HG03066 (cell line): ENCODE data around the gene RPRML.

Experiments
- ATAC-seq: cut with Tn5 transposase; IDR thresholded peaks from one replicate; pipeline ENCODE4 v1.9.1; 2021; ENCODE audit warnings: low read depth; ENCODE audit not compliant: unreplicated experiment

RPRML gene

DNA sequence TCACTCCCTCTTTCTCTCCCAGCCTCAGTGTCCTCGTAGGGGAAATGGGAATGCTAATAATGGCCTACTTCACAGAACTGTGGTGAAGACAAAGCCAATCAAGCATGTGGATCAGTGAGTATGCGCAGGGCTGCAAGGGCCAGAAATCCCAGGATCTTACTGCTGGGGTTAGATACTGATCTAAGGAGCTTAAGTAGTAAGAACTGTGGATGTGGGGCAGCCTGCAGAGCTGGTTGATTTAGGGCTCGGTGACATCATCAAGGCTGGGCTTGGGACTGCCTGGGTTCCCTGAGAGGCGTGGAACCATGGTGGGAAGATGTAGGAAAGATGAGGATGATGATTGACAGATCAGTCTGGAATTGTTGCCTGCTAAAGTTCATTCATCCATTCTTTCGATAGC lies 30.5 kb downstream of the RPRML start:
- ATAC-seq = no peak

DNA sequence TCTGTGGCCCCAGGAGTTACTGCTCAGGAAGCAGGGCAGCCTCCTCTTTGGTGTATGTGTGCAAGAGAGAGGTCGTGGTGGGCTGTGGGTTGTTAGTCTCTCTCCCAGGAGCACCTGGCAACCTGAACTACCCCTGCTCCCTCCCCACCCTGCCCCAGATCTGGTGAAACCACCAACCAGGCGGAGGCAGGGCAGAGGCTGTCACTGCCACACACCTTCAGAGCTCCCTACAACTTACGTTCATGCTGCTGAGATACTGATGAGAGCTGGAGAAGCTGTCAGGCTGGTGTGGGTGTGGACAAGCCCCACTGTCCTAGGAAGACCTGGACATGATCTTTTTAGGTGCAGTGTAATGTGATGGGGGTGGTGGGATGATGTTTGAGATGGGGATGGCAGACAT lies 31.8 kb downstream of the RPRML start:
- ATAC-seq = no peak

DNA sequence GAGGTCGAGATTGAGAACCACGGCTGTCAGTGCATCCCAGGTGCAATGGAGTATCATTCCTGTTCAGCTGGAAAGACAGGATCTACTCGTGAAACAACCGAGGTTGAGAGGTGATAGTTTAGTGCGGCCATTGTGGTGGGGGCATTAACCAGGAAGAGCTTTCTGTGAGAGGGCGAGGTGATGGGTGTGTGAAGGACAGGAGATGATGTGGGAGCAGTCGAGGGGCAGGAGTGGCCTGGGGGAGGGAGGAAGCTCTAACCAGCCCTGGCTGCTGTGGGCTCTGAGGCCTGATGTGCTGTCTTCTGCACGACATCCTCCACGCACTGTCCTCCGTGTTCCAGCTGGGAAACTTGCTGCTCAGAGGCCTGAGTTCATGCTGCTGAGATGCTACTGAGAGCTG lies 34.1 kb downstream of the RPRML start:
- no peak for ATAC-seq

DNA sequence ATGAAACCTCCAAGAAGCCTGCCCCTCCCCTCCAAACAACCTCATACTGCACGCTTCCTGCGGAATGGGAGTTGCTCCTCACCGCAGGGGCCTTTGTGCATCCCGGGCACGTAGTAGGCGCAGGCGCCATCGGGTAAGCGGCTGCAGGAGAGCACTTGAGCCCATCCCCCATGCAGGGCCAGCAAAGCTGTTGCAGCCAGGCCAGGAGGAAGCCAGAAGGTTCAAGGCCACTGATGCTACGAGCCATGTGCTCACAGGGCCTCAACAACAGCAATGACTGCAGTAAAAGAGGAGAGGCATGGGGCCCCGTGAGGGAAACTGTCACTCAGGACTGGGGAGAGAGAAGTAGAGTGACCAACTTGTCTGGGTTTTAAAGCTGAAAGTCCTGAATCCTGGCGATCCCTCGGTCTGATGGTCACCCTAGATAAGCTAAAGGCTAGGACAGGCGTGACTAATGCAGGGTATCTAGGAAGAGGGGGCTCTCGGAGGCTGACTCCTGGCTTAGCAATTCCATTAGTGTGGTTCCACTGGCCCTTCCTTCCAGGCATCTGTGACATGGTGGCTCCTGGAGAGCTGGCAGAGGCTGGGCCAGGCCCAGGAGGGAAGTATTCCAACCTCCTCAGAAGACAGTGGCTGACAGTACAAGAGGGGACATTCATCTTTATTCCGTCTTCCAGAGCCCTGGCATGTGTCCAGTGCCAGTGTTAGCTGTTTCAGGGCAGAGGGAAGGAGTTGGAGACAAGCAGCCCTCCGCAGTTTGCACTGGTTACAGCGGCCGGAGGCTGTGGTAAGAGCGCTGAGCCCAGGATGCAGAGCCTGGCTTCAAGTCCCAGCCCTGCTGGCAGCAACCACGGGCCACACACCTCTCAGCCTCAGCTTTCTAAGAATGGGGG lies 35.3 kb downstream of the RPRML start:
- ATAC-seq = no peak

DNA sequence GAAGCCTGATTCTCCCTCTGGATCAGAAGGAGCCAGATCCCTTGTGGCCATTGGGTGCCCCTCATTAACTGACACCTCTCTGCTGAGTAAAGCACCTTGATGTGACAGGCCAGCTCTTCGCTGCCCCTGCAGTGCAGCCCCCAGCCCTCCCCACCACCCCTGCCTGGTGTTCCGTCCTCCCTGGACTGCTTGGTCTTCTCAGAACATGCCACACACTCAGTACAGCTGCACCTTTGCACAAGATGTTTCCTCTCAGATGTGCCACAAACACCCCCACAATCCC lies 35.9 kb downstream of the RPRML start:
- ATAC-seq = no peak

DNA sequence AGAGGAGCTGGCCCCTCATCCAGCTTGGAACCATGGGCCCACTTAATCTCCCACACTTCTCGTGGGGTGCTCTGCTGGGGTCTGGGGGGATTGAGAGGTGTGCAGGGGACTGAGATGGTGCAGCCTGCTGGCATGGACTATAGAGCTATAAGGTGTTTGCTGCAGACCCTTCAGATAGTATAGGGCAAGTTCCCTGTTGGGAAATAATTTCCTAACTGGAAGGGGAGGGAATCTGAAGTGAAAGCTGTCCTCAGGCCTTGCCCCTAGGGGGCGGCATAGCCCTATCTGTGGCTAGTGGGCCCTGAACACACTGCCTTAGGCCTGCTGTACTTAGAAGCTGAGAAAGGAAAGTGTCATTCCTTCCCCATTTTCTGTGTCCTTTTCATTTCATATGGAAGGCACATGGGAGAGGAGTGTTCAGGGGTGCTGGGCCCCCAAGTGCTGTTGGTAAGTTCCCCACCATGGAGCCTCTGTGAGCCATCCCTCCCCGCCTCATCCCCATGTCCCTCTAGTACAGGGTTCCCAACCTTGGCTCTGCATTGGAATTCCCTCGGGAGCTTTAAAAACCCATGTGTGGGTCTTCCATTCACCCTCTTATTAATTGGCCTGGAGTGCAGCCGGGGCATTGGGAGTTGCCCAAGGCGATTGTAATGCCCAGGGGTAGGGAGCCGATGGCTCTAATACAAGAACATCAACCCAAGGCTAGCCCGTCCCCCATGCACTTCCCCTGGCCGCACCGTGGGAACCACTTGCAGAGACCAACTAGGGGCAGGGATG lies 36.4 kb downstream of the RPRML start:
- no peak for ATAC-seq

DNA sequence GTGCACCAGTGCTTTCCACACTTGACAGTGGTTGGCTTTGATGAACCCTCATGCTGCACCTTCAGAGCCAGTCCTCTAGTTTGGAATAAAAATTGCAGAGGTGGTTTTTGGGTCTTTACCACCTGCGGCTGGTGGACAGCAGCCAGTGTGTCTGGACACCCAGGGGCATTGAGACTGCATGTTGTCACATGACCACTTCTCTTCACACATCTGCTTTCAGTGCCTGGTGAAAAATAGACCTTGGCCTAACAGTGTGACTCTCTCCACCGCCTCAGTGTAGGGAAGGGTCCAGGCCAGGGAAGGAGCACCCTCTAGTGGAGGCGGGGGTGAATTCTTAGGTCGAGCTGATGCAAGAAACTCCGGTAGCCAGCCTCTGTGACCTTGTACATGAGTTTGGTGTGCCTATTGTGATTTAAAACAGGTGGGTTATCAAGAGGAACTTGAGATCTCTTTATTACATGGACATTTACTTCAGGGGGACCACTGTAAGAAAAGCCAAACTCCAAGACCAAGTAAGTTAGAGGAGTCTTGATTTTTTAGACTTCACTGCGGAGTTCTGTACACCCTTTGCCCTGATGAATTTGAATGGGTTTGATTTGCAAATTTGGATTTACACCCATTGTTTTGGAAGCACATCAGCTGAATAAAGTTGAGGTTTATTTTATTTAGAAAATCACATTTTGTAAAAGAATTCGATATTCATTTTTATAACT lies 38.2 kb downstream of the RPRML start:
- ATAC-seq = no peak

DNA sequence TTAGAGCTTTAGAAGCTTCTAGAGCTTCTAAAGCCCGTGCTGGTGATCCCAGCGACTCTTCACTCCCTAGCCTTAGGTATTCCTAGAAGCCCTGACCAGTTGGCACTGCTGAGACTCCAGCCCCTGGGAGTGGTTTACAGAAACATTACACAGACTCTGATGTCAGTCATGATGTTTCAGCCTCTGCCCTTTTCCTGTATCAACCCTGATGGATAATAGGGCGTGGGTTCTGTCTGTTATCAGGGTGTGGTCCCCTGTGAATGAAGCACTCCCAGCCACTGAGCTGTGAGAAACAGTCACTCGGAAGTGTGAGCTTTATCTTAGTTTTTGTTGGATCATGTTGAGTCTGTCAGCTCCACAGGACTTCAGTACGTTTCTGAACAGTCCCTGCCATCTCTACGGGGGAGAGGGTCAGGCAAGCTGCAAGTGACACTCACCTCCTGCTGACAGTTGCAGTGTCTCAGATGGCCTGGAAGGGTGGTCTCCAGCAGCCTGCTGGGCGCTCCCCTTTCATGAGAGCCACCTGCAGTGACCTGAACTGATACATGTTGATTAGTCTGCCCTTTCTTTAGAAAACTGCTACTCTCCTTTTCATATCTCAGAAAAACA lies 43.3 kb downstream of the RPRML start:
- no peak for ATAC-seq

DNA sequence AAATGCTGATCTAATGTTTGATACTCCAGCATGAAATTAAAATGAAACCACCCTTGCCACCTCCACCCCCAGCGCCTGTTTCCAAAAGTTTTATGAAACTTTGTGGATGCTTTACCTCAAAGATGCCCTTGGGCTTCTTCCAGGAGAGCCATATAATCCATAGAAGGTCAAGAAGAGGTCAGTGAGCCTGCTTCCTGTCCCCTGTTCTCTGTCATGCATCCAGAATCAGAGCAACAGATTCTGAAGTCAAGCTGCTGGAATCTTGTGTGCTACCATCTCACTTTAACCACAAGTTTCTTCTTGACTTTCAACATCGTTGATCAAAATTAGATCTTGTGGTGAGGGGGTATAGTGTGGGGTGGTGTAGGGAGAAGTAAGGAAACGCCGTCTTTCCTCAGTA lies 47.5 kb downstream of the RPRML start:
- ATAC-seq = no peak

DNA sequence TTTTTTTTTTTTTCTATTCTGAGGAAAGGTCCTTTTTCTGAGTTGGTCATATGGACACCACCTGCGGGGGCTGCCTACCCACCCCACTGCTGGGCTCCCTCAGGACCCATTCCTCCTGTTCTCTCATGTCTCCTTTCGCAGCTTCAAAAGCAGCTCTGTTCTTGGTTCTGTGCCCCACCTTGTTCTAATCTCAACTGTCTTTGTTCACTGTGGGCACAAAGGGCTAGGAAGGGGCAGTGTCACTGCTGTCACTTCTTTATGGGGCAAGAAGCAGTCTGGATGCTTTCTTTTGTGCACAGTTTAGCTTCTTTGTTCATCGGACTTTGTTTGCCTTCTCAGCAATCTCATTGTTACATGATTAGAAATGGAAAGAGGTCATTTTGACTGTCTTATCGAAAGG lies 49.0 kb downstream of the RPRML start:
- ATAC-seq = no peak

DNA sequence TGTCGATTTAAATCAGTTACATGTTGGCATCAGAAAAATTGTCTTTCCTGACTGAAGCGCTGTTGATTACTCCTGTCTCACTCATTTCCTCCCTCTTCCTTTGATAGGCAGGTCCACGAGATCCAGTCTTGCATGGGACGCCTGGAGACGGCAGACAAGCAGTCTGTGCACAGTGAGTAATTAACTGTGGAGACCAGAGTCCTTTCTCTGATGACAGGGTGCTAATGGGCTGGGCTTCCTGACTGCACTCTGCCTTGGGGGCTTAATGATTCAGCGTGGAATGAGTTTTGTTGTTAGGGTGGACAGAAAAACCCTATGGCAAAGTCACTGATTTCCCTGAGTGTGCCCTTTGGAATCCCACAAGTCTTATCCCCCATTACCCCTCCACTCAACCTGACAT lies 49.6 kb downstream of the RPRML start:
- no peak for ATAC-seq

DNA sequence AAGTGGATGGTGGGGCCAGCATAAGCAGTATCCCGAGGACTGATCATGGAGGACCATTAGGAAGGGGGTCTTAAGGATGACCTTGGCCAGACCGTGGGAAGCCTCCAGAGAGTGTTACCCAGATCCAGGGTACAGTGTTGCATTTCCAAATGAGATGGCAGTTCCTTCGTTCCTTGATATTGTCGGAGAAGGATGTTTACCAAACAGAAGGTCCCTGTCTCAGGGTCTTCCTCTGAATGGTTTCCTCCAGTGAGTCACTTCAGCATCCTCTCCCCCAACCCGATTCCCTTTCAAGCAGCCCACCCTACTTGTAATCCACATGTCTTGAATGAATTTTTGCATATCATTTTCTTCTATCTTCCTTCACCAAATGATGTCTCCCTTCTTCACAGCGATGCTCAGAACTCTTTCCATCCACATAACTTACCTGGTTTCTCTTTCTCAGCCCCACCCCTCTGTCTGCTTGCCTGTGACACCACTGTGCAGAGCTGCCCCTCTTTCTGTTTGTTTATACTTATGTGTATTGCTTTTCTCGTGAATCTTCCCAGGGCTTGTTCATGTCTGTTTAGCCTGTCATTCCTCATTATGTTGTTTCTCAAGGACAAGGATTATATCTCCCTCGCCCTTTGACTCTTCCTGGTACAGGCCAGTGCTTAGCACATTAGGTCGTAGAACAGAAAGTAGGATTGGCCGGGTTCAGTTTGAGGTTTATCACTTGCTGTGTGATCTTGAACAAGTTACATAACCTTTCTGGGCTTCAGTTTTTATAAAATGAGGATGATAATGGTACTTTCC lies 50.4 kb downstream of the RPRML start:
- ATAC-seq = no peak
